ENCODE data around the gene OPN1LW.

GRCh38 chrX:154142386-154142785 is 1.7 kb upstream of the OPN1LW start:
- TF ChIP-seq, protein P1, sequence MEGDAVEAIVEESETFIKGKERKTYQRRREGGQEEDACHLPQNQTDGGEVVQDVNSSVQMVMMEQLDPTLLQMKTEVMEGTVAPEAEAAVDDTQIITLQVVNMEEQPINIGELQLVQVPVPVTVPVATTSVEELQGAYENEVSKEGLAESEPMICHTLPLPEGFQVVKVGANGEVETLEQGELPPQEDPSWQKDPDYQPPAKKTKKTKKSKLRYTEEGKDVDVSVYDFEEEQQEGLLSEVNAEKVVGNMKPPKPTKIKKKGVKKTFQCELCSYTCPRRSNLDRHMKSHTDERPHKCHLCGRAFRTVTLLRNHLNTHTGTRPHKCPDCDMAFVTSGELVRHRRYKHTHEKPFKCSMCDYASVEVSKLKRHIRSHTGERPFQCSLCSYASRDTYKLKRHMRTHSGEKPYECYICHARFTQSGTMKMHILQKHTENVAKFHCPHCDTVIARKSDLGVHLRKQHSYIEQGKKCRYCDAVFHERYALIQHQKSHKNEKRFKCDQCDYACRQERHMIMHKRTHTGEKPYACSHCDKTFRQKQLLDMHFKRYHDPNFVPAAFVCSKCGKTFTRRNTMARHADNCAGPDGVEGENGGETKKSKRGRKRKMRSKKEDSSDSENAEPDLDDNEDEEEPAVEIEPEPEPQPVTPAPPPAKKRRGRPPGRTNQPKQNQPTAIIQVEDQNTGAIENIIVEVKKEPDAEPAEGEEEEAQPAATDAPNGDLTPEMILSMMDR (IDR thresholded peaks at IDR 0.05) = no peak
- TF ChIP-seq POLR2AphosphoS5 (IDR thresholded peaks at IDR 0.05) = peak; percentile 55
